ENCODE data around the gene FTO.

FTO gene

GRCh38 chr16:54070789-54071343 lies 366.9 kb downstream of the FTO start:
- no peak for DNase-seq (ENCODE audit: low read depth in 1 of 2, low spot score in 1 of 2)

DNA sequence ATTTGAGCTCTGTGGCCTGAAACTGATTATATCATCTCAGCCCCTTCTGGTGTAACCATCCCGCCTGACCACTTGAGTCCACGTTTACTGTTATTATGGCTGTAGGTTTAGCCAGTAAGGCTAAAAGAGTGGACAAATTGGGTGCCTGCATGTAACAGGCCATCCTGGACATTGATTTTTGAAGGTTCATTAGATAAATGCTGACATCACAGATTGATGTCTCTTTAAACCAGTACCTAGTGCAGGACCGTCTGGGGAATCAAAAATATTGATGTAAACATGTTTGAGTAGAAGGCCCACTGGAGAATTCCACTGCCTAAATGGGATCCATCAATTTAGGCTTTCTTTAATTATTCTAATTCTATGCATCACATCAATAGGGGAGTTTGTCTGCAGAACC lies 367.6 kb downstream of the FTO start:
- no peak for DNase-seq (ENCODE audit: low read depth in 1 of 2, low spot score in 1 of 2)

GRCh38 chr16:54072237-54072636 lies 368.3 kb downstream of the FTO start:
- no peak for DNase-seq (ENCODE audit: low read depth in 1 of 2, low spot score in 1 of 2)

DNA sequence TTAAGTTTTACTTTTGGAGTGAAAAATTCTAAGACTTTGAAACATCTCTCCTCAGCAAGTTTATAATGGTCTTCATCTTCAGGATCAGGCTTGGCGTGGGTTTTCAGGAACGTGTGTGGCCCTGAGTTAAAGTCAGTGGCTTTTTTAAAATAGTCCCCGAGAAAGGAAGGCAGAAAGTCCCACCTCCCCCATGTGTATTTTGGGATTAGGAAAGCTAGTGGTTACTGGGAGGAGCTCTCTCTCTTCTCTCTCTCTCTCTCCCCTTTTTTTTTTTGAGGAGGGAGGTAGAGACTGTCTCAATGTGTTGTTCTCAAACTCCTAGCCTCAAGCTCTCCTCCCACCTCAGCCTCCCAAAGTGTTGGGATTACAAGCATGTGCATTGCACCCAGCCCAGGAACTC lies 369.4 kb downstream of the FTO start:
- no peak for DNase-seq (ENCODE audit: low read depth in 1 of 2, low spot score in 1 of 2)

DNA sequence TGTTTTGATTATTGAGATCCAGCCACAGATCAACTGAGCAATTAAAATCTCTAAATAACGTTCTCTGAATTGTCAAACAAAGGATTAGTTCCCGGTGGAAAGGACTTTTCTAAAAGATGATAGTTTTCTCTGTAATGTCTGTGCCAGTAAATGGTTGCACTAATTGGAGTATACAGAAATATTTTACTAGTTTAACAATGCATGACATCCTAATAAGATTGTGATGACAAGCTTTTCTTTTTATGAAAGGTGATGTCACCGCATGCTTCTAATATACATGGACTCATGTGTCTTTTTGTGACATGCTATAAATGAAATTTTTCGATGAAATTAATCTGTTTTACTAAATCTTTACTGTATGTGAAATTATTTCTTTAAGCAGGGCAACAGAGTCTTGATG lies 371.5 kb downstream of the FTO start:
- no peak for DNase-seq (ENCODE audit: low read depth in 1 of 2, low spot score in 1 of 2)

- DNase-seq (ENCODE audit: low read depth in 1 of 2, low spot score in 1 of 2) = no peak
These were observed 372.1 kb downstream of the FTO start for GRCh38 chr16:54076006-54076504.

GRCh38 chr16:54077050-54077821 lies 373.3 kb downstream of the FTO start:
- no peak for DNase-seq (ENCODE audit: low read depth in 1 of 2, low spot score in 1 of 2)

GRCh38 chr16:54080524-54081008 lies 376.6 kb downstream of the FTO start:
- no peak for DNase-seq (ENCODE audit: low read depth in 1 of 2, low spot score in 1 of 2)

DNA sequence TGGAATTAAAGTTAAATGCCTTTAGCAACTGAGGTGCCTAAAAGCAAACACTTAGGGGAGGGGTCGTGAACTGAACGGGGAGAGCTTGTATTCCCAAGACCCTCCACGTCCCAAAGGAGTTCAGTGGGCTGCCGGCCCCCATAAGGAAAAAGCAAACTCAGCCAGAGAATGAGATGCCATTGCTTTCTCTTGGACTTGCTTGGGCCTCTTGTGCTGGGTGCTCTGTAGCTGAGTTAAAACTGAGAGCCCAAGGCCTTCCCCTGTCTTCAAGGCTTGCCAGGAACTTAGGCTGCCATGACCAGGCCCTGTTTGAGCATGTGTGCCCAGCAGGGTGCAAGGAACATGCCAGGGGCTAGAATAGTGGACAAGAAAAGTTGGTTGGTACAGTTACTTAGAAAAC lies 382.8 kb downstream of the FTO start:
- no peak for DNase-seq (ENCODE audit: low read depth in 1 of 2, low spot score in 1 of 2)

- no peak for DNase-seq (ENCODE audit: low read depth in 1 of 2, low spot score in 1 of 2)
These were observed 386.6 kb downstream of the FTO start for GRCh38 chr16:54090602-54091001.

- no peak for DNase-seq (ENCODE audit: low read depth in 1 of 2, low spot score in 1 of 2)
These were observed 389.3 kb downstream of the FTO start for GRCh38 chr16:54093281-54093680.

DNA sequence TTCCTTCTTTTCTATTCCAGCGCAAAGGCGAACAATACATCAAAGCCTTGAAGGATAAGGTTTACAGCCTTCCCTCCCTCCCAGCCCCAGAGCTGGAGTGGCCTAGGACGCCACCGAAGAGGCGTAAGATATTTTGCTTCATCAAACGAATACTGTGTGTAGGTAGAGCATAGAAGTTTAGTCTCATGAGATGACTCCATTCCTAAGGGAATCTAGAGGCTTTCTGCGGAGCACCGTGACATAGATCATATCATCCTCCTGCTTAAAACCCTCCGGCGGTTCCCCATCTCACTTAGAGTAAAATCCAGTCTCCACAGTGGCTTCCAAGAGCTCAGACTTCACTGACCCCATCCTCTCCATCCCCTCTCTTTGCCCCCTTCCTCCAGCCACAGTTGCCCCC lies 390.7 kb downstream of the FTO start:
- DNase-seq (ENCODE audit: low read depth in 1 of 2, low spot score in 1 of 2) = no peak

DNA sequence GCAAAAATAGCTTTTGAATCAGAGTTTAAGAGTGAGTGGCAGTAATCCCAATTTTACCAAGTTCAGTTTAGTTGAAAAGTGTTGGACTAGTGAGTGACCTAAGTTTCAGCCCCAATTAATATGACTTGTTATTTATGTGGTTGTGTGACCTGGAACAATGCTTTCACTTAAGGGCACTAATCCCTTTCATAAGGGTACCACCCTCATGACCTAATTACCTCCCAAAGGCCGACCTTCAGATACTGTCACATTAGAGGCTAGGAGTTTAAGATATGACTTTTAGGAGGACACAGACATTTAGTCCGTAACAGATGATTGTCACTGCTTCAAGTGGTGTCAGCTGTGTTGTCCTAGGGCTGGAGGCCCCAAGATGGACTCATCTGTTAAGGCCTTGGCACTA lies 392.7 kb downstream of the FTO start:
- DNase-seq (ENCODE audit: low read depth in 1 of 2, low spot score in 1 of 2) = no peak

- no peak for DNase-seq (ENCODE audit: low read depth in 1 of 2, low spot score in 1 of 2)
These were observed 393.8 kb downstream of the FTO start for GRCh38 chr16:54097774-54098173.

- DNase-seq (ENCODE audit: low read depth in 1 of 2, low spot score in 1 of 2) = no peak
These were observed 394.3 kb downstream of the FTO start for GRCh38 chr16:54098247-54098646.

DNA sequence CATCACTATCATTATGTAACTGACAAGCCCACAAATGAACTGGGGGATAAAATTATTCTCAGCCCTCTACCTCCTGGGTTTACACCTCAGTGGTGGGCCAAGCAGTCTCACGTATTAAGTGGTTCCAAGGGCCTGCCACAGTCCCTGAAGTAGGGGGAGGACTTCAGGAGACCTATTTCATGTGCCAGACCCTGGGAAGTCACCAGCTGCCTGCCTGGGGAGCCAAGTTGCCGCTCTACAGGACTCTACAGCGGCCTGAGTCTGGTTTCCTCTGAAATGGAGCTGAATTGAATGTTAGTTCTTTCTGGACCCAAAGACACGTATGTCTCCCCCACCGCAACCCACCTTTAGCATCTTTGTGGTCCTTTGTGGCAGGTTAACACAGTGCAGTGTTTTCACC lies 395.7 kb downstream of the FTO start:
- DNase-seq (ENCODE audit: low read depth in 1 of 2, low spot score in 1 of 2) = no peak

DNA sequence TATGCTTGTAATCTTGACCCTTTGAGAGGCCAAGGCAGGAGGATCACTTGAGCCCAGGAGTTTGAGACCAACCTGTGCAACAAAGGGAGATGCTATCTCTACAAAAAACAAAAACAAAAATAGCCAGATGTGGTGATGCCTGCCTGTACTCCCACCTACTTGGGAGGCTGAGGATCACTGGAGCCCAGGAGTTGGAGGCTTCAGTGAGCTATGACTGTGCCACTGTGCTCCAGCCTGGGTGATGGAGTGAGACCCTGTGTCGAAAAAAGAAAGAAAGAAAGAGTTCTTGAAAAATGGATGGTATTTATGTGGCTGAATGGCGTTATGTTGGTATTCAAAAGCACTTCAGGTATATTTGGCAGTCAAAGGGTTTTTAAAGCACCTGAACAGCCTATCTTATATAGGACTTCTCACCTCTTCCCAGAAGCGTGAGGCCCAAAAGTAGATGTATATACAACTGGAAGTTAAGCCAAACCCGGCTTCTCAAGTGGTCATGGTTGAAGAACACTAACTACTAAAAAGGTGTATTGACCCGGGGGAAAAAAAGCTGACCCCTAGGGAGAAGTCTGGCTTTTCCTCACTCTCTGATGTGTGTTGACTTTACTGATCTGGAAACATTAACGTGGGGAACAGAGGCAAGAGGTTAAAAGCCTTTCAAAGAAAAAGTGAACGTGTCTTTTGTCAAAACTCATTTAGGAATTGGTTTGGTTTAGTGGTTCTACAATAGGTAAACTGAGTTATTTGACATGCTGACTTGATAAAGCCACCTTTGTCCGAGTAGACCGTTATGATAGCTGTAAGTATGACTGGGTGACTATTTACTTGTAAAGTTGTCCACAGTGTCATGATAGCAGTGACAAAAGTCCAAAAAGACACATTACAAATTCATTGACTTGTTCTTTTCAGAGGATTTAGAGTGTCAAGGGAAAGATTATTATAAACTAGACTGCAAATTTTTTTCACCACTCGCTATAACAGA lies 399.2 kb downstream of the FTO start:
- DNase-seq (ENCODE audit: low read depth in 1 of 2, low spot score in 1 of 2) = no peak

GRCh38 chr16:54106057-54106456 lies 402.1 kb downstream of the FTO start:
- no peak for DNase-seq (ENCODE audit: low read depth in 1 of 2, low spot score in 1 of 2)

DNA sequence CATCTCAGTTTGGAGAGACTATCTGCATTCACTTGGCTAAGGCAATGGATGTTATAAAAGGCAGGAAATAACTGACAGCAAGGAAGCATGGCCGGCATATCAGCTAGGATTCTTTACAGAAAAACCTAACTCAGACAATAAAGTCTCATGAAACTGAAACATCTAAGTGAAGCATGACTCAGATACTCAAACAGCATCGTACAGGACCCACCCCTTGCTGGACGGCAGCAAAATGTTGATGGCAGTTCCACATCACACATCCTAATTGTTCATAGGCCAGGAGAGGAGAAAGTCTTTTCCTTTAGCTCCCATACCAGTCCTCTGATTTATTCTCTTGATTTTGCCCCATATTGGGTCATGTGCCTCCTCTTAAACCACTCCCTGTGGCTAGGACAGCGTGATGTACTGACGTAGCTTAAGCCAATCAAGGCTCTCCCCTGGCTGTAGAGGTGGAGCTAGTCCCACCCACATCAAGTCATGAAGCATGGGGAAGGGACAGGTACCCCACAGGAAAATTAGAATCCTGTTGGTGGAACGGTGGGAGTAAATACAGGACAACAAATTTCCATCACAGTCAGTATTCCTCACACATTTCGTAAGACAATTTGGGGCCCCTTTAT lies 403.7 kb downstream of the FTO start:
- no peak for DNase-seq (ENCODE audit: low read depth in 1 of 2, low spot score in 1 of 2)

DNA sequence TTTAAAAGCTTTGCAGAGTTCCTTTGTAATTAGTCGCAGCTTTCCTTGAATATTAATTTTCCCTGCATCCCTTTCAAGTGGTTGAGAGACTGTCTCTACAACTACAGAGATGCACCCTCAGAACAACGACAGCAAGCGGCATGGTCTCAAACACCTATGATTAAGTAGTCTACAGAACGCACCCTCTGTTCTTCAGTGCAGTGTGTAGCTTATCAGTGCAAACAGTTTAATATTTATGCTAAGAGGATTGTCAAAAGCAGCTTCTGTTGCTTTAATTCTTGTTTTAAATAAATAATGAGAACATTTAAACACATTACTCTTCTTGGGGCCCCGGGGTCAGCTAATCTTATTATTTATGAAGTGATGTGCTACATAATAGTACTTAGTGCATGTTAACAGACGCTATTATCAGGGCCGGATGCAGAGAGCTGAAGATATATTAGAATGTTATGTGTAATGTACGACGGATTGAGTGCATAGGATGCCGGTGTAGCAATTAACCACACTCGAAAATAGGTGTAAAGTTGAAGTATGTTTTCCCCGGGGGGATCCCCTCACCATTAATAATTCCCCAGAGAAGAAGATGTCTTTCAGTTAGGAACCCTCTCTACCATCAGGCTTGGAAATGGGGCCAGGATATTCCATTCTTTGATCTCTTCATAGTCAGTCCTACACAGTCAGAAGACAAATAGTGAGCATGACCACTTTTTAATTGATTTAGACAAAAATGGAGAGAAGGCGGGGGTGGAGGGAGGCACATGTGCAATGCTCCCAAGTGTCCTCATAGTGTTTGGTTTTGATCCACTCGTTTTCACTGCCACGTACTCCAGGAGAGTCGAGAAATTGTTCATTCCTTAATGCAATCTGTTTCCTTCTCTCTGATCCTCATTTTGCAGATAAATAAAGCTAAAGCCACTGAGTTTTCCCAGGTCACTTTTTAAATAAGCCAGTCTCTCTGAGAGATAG lies 406.3 kb downstream of the FTO start:
- DNase-seq (ENCODE audit: low read depth in 1 of 2, low spot score in 1 of 2) = no peak
